ENCODE data around the gene TERT. TPM values are rescaled to one million over a fixed set of nuclear protein-coding genes. Genes with fewer than 3 reads are reported as not detected.

The TERT gene
- total RNA-seq, 1 donor from 2014 or later: 2.9 TPM

DNA sequence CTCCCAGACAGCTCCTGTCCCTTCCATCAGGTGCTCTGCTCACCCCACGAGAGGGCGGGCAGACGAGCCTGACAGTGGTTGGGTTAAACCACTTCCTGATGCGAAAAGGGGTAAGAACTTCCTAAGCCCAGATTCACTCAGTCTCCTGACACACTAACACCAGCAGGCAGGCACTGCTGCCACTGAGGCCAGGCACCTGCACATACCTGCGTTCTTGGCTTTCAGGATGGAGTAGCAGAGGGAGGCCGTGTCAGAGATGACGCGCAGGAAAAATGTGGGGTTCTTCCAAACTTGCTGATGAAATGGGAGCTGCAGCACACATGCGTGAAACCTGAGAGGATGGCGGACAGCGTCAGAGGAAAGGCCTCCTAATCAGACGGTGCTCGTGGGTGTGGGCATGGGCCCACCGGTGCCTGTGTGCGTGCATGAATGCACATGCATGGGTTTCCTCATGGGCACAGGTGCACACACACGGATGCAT lies 39.7 kb downstream of the TERT start:
- H3K27ac Mint-ChIP-seq (ENCODE audit: unreplicated experiment): no peak overlapping the region
- no peak for DNase-seq
- no peak overlapping the region for H3K4me3 Mint-ChIP-seq (ENCODE audit: unreplicated experiment)
- no peak for TF ChIP-seq CTCF (IDR thresholded peaks at IDR 0.05; ENCODE audit: partially characterized antibody, unreplicated experiment)
- H3K4me1 Mint-ChIP-seq (ENCODE audit: low read depth, unreplicated experiment): no peaks in the 10 kb centered on the region
- peaks cover 9% of the 10 kb centered on the region for H3K27me3 Mint-ChIP-seq (ENCODE audit: unreplicated experiment)
- peaks cover 4% of the 10 kb centered on the region for H3K9me3 Mint-ChIP-seq (ENCODE audit: unreplicated experiment)
- H3K36me3 Mint-ChIP-seq (ENCODE audit: unreplicated experiment): no peaks in the 10 kb centered on the region

DNA sequence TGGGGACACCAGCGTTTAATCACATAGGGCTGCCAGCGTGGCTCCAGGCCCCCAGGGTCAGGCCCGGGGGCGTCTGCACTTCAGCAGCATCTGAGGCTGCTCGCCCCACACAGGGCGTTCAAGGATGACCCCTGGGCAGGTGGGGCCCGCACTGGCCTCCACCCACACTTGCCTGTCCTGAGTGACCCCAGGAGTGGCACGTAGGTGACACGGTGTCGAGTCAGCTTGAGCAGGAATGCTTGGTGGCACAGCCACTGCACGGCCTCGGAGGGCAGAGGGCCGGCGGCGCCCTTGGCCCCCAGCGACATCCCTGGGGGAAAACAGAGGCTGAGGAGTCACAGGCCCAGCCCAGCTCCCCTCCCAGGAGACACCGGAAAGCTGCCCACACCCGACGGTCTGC lies 40.7 kb downstream of the TERT start:
- no peaks in the 10 kb centered on the region for H3K4me1 Mint-ChIP-seq (ENCODE audit: low read depth, unreplicated experiment)
- H3K36me3 Mint-ChIP-seq (ENCODE audit: unreplicated experiment): no peaks in the 10 kb centered on the region
- H3K27me3 Mint-ChIP-seq (ENCODE audit: unreplicated experiment): peaks cover 9% of the 10 kb centered on the region
- no peak for DNase-seq
- peaks cover 2% of the 10 kb centered on the region for H3K9me3 Mint-ChIP-seq (ENCODE audit: unreplicated experiment)
- H3K4me3 Mint-ChIP-seq (ENCODE audit: unreplicated experiment): no peak overlapping the region
- TF ChIP-seq CTCF (IDR thresholded peaks at IDR 0.05; ENCODE audit: partially characterized antibody, unreplicated experiment): no peak
- H3K27ac Mint-ChIP-seq (ENCODE audit: unreplicated experiment): no peak overlapping the region

GRCh38 chr5:1253456-1254105 lies 41.3 kb downstream of the TERT start:
- no peak for DNase-seq
- Mint-ChIP-seq H3K36me3 (ENCODE audit: unreplicated experiment) (no peaks in the 10 kb centered on the region), H3K27ac (ENCODE audit: unreplicated experiment) (no peak overlapping the region), H3K9me3 (ENCODE audit: unreplicated experiment) (peaks cover 2% of the 10 kb centered on the region), H3K4me3 (ENCODE audit: unreplicated experiment) (no peak overlapping the region), H3K4me1 (ENCODE audit: low read depth, unreplicated experiment) (no peaks in the 10 kb centered on the region), H3K27me3 (ENCODE audit: unreplicated experiment) (peaks cover 7% of the 10 kb centered on the region)
- TF ChIP-seq CTCF (IDR thresholded peaks at IDR 0.05; ENCODE audit: partially characterized antibody, unreplicated experiment): no peak

GRCh38 chr5:1252681-1253080 lies 42.2 kb downstream of the TERT start:
- no peak overlapping the region for H3K27ac Mint-ChIP-seq (ENCODE audit: unreplicated experiment)
- no peak overlapping the region for H3K4me3 Mint-ChIP-seq (ENCODE audit: unreplicated experiment)
- peaks cover 7% of the 10 kb centered on the region for H3K27me3 Mint-ChIP-seq (ENCODE audit: unreplicated experiment)
- DNase-seq: no peak
- H3K4me1 Mint-ChIP-seq (ENCODE audit: low read depth, unreplicated experiment): peaks cover under 1% of the 10 kb centered on the region
- H3K36me3 Mint-ChIP-seq (ENCODE audit: unreplicated experiment): no peaks in the 10 kb centered on the region
- H3K9me3 Mint-ChIP-seq (ENCODE audit: unreplicated experiment): peaks cover 2% of the 10 kb centered on the region
- no peak for TF ChIP-seq CTCF (IDR thresholded peaks at IDR 0.05; ENCODE audit: partially characterized antibody, unreplicated experiment)

- no peak for TF ChIP-seq CTCF (IDR thresholded peaks at IDR 0.05; ENCODE audit: partially characterized antibody, unreplicated experiment)
- Mint-ChIP-seq H3K27ac (ENCODE audit: unreplicated experiment) (no peak overlapping the region), H3K36me3 (ENCODE audit: unreplicated experiment) (no peaks in the 10 kb centered on the region), H3K27me3 (ENCODE audit: unreplicated experiment) (peaks cover 7% of the 10 kb centered on the region), H3K9me3 (ENCODE audit: unreplicated experiment) (peaks cover 2% of the 10 kb centered on the region), H3K4me3 (ENCODE audit: unreplicated experiment) (no peak overlapping the region), H3K4me1 (ENCODE audit: low read depth, unreplicated experiment) (peaks cover 3% of the 10 kb centered on the region)
- no peak for DNase-seq
Observed at GRCh38 chr5:1251678-1252580, 42.9 kb downstream of the TERT start.

Data from glutamatergic neuron (in vitro differentiated cells).